ENCODE results near the gene SMIM32. TPM values are rescaled to one million over a fixed set of nuclear protein-coding genes. Genes with fewer than 3 reads are reported as not detected.

Gene SMIM32
- total RNA-seq, 1 donor from 2014 or later: not detected

- Mint-ChIP-seq H3K9me3 (no peaks in the 10 kb centered on the region), H3K27me3 (ENCODE audit: low read depth) (peaks cover 58% of the 10 kb centered on the region), H3K4me1 (peaks cover 12% of the 10 kb centered on the region), H3K4me3 (no peak overlapping the region), H3K36me3 (ENCODE audit: low read depth) (peaks cover 24% of the 10 kb centered on the region), H3K27ac (ENCODE audit: unreplicated experiment) (no peak overlapping the region)
- TF ChIP-seq CTCF (conservative IDR thresholded peaks at IDR 0.05): no peak
- DNase-seq (ENCODE audit: low read depth, low spot score): no peak
Observed at GRCh38 chr5:136188859-136189258, 4.1 kb downstream of the SMIM32 start.

GRCh38 chr5:136186796-136187195 lies 6.2 kb downstream of the SMIM32 start:
- no peak for DNase-seq (ENCODE audit: low read depth, low spot score)
- H3K4me3 Mint-ChIP-seq: no peak overlapping the region
- H3K9me3 Mint-ChIP-seq: no peaks in the 10 kb centered on the region
- H3K36me3 Mint-ChIP-seq (ENCODE audit: low read depth): peaks cover 24% of the 10 kb centered on the region
- peaks cover 42% of the 10 kb centered on the region for H3K27me3 Mint-ChIP-seq (ENCODE audit: low read depth)
- H3K4me1 Mint-ChIP-seq: peaks cover 6% of the 10 kb centered on the region
- no peak overlapping the region for H3K27ac Mint-ChIP-seq (ENCODE audit: unreplicated experiment)
- no peak for TF ChIP-seq CTCF (conservative IDR thresholded peaks at IDR 0.05)

- peaks cover 24% of the 10 kb centered on the region for H3K36me3 Mint-ChIP-seq (ENCODE audit: low read depth)
- H3K27me3 Mint-ChIP-seq (ENCODE audit: low read depth): peaks cover 35% of the 10 kb centered on the region
- DNase-seq (ENCODE audit: low read depth, low spot score): no peak
- no peak overlapping the region for H3K27ac Mint-ChIP-seq (ENCODE audit: unreplicated experiment)
- TF ChIP-seq CTCF (conservative IDR thresholded peaks at IDR 0.05): no peak
- H3K4me3 Mint-ChIP-seq: no peak overlapping the region
- H3K9me3 Mint-ChIP-seq: no peaks in the 10 kb centered on the region
- H3K4me1 Mint-ChIP-seq: no peaks in the 10 kb centered on the region
Observed at GRCh38 chr5:136185974-136186665, 6.8 kb downstream of the SMIM32 start.

GRCh38 chr5:136182618-136183017 lies 10.3 kb downstream of the SMIM32 start:
- Mint-ChIP-seq H3K27ac (ENCODE audit: unreplicated experiment) (no peak overlapping the region), H3K4me3 (no peak overlapping the region), H3K4me1 (no peaks in the 10 kb centered on the region), H3K27me3 (ENCODE audit: low read depth) (peaks cover 3% of the 10 kb centered on the region), H3K36me3 (ENCODE audit: low read depth) (peaks cover 8% of the 10 kb centered on the region), H3K9me3 (no peaks in the 10 kb centered on the region)
- no peak for DNase-seq (ENCODE audit: low read depth, low spot score)
- TF ChIP-seq CTCF (conservative IDR thresholded peaks at IDR 0.05): no peak

- peaks cover 28% of the 10 kb centered on the region for H3K36me3 Mint-ChIP-seq (ENCODE audit: low read depth)
- H3K4me3 Mint-ChIP-seq: no peak overlapping the region
- DNase-seq (ENCODE audit: low read depth, low spot score): no peak
- H3K27ac Mint-ChIP-seq (ENCODE audit: unreplicated experiment): no peak overlapping the region
- H3K9me3 Mint-ChIP-seq: no peaks in the 10 kb centered on the region
- H3K4me1 Mint-ChIP-seq: peaks cover 3% of the 10 kb centered on the region
- no peaks in the 10 kb centered on the region for H3K27me3 Mint-ChIP-seq (ENCODE audit: low read depth)
- TF ChIP-seq CTCF (conservative IDR thresholded peaks at IDR 0.05): peak; percentile 76
Observed at GRCh38 chr5:136174021-136174659, 18.8 kb downstream of the SMIM32 start.
